Stimulated activated CD4-positive, alpha-beta T cell treated with anti-CD3 and anti-CD28 coated beads, Interleukin-15, amount 100 ng/mL, for 1 hour (primary cell): ENCODE measurements around the gene P2RX1.

Experiments used
- DNase-seq, 2 donors: peaks; one replicate each; pipeline ENCODE4 v3.0.0-alpha.2; 2020; ENCODE audit warnings: low read depth in 1 of 2, low spot score in 1 of 2

P2RX1 gene

DNA sequence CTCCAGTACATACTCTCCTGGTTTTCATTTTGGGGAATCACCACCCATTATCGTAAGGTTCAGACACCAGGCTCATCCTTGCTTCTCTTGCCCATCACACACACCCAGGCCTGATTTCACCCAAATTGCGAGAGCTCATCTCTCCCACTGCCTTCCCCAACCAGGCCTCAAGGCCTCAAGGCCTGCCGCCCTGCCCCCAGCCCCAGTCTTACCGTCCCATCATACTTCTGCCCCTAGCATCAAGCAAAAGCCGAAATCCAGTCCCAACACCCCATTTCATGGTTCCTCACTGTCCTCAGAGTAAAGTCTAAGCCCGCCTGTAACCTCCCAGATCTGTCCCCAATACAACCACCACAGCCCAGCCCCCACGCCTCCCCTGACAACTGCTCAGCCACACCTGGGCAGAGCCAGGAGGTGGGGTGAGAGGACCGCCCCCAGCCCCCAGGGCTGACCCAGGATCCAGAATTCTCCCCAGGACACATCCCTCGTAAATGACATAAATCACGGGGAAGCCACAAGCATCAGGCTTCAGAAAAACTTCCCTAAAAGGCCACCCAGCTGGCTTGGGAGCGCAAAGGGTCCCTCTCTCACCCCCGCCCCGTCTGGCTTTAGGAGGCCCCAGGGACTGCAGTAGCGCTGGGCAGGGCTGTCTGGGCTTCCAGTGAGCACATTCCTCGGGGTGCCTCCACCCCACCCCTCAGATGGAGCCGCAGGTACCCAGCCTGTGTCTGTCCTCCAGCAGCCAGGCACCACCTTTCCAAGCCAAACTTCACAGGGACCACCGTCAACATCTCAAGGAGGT is 9.6 kb upstream of the P2RX1 start:
- no peak for DNase-seq

DNA sequence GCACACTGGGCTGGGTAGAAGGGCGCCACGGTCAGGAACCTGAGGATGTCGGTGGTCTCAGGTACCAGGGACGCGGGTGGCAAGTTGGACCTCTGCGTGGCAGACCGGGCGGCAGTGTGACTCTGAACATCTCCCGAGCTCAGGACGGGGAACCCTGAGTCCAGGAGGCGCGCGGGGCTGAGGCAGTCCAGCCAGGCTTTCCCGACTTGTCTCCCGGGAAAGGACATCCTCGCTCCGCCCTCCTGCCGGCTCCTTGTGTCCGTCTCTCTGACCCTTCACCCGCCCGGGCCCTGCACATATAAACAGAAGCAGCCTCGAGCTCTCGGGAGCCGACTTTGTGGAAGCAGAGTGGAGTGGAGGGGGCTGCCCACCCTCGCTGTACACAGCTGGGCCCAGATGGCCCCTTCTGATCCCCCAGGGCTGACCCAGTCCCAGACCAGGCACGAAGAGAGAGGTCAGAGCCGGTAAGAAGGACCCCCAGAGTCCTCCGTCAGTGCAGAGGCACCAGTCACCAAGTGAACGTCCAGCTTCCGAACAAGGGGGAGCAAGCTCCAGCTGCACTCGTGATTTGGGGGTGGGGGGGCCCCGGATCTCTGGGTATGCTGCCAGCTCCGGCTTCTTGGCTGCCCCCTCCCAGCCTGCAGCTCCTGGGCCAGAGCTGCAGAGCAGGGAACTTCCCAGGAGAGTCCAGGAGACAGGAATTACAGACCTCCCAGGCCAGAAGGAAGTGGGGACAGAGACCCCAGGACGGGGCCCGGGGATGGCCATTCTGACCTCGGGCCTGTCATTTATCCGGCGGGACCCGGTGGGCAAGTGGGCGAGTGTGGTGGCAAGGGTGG is 8.5 kb upstream of the P2RX1 start:
- DNase-seq, result no peak

DNA sequence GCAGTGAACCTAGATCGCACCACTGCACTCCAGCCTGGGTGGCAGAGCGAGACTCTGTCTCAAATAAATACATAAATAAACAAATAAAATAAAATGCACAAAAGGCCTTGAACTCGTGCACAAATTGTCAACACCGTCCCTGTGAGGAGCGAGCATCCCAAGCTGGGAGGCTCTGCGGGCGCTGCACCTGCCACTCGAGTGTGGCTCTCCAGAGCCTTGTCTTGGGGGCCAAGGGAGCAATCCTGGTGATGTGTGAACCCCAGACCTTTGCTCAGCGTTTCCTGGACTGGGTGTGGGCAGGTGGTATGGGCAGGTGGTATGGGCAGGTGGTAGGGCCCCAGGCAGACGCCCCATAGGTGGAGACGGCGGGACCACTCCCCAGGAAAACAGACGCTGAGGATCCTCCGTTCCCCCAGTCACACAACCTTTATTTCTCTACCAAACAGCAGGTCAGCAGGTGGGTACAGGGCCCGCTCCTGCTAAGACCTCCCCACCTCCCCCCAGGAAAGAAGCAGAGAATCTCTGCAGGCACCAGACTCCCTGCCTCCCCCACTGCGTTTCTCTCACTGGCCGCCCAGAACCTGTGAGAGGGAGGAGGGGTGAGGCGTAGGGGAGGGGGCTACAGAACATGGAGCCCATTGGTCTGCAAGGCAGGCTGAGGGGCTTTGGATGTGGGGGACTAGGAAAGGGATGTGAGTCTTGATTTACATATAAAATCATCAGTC is 7.4 kb upstream of the P2RX1 start:
- DNase-seq, result no peak

DNA sequence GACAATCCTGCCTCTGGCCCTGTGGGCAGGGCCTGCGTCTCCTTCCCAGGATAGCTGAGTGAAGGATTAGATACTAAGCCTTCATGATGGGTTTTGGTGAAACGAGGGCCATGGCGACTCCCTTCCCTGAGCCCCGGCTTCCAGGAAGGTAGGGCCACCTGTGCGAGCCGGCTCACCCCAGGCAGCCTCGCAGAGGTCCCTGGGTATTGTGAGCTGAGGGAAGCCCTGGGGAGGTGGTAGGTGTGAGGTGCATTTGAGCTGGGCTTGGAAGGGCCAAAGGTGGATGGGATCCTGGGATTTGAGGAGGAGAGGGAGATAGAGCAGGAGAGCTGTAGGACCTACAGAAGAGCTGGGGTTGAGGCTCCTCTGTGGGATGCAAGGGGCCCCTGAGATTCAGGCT is 6.5 kb upstream of the P2RX1 start:
- DNase-seq, result no peak

DNA sequence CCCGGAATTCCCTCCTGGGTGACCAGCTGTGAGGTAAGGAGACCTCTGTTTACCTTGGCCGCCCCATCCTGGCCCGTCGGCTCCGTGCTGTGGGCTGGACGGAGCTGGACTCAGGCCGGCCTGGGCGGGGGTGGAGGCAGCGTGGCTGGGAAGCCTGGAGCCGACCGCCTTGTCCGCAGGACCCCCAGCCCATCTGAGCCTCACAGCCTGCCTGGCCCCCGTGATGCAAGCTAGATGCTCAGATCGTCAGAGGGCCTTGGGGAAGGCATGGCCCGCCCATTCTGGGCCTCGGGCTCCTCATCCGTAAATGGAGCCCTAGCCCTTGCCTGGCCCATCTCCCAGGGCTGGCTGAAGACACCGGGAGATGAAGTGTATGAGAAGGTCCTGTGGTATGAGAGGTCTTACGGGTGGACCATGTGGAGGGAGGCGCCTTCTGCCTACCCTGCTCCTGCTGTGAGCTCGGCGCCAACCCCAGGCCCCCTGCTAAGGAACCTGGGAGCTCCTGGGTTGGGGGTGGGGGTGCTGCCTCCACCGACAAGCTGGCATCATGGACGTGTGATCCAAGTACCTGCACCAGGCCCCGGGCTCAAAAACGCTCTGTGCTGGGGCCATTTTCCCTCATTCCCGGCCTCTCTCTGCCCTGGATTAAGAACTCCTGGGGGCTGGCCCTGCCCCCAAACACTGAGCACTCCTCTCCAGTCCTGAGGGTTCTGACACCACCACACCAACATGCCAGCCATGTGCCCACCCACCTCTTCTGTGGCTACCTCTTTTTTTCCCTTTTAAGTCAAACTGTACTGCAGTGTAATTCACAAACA is 5.4 kb upstream of the P2RX1 start:
- no peak for DNase-seq

DNA sequence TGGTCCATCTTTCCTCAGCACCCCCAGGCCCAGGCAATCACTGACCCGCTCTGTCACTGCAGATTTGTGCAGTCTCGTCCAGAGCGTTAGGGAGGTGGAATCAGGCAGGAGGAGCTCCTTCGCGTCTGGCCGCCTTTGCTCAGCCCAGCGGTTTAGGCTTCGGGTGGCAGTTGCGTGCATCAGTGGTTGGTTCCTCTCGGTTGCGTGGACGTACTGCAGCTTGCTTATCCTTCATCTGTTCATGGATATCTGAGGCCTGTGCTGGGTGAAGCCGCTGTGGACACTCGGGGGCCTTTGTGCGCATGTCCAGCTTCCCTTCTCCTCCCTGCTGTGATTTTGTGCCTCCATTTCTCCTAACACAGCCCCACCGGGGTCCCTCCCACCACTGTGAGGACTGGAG is 4.7 kb upstream of the P2RX1 start:
- no peak for DNase-seq

DNA sequence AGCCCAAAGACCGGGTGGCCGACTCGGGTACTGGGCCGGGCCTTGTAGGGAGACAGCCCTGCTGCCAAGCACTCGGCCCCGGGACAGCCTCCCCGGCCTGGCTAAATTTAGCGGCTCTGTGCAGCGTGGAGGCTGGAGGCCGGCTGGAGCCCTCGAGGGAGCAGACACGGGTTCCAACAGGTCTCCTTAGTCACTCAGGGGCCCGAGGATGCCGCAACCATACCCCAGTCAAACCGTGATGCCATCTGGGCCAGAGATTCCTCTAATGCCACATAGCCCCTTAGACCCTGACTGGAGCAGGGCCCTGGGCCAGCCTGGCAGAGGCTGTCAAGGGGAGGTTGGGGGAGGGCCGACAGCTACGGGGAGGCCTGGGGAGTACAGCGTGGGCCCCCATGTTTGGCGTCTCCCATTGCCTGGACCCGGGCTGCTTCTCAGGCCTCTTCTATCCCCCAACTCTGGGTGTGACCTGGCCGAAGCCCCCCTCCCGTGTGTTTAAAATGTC is 2.9 kb upstream of the P2RX1 start:
- no peak for DNase-seq

DNA sequence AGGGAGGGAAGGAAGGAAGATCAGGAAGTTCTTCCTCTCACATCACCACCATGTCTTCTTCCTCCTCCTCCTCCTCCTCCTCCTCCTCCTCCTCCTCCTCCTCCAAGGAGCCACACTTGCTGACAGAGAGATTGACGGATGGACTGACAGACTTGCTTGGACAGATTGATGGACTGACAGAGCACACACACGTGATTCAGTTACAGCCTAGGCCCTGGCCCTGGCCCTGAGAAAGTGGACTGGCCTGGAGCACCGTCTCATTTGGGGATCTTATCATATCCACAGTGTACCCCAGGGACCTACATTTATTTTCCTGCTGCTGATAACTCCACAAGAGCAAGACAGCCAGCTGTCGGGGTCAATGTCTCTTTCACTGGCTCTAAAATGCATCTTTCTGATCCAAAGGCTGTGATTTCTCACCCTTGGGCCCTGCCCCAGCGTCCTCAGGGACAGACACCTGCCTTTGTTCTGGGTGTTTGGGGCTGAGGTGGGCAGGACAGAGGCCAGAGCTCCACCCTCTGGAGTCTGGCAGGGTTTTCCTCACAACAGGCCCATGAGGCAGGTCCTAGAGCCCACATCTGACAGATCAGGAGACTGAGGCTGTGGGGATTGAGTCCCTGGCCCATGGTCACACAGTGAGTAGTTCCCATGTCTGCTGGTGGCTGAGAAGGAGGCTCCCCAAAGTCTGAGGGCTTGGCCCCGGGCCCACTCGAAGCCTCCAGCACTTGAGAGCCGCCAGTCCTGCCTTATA is 2.3 kb upstream of the P2RX1 start:
- no peak for DNase-seq

DNA sequence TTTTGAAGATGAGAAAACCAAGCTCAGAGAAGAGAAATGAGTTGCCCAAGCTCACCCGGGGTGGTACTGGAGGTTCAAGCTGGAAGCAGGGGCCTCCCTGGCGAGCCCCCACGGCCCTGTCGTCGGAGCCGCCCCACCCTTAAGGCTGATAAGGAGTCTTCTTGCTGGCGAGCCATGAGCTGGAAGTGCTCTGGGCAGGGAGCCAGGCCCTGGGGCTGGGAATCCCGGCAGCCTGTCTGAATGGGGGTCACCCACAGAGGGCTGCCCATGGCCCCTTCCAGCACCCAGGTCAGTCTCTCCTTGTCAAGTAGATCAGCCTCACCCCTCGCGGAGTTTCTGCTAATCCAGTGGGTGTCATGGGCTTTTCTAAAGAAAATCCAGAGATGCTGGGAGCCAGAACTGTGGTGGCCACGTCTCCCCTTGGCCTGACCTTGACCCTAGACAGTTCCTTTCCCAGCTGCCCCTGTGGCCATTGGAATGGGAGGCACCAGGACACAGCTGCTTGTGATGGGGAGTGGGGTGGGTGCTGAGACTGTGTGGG is 1.2 kb upstream of the P2RX1 start:
- DNase-seq, result no peak

DNA sequence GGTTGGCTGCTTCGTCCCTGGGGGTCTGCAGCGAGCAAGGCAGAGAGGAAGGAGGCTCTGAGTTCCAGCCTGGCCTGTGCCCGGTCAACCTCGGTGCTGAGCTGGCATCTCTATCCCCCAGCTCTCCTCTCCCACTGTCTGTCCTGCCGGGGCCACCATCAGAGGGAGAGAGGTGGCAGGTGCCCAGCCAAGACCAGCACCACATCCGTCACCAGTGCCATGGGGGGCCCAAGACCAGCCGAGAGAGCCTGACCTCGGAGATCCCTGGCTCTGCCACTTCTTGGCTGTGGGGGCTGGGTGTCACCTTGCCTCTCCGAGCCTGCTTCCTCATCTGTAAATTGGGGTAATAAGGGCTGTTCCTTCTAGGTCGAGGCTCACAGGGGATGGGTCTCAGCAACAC is 560 bp upstream of the P2RX1 start:
- DNase-seq, result no peak

DNA sequence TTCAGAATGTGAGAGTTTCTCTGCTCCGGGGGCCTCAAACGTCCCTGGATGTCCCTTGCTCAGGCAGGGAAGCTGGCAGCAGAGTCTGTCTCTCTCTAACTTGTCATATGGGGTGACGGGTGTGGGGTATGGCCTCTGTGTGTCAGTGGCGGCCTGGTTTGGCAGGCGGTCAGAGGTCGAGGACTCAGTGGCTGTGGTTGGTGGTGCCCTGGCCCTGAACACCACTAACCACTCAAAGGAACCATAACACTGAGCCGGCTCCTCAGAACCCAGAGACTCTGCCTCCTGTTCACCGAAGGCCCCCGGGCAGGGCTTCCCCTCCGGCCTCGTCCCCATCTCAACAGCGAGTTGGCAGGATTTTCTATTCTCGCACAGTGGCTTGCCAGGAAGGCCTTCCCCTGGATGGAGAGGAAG is 677 bp downstream of the P2RX1 start:
- no peak for DNase-seq

DNA sequence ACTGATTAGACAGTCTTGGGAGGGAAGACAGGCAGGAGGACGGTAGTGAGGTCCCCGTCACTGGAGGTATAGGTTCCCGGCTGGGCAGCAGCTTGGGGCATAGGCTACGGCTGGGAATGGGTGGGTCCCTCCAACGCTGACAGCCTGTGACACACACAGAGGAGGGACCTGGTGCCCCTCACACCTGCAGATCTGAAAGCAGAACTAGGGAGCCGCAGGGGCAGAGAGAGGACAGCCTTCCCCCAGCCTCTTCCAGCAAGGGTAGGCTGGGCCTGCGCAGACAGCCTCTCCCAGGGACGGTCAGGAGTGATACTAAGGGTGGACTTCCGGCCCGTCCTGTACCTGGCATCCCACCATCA is 2.0 kb downstream of the P2RX1 start:
- no peak for DNase-seq

DNA sequence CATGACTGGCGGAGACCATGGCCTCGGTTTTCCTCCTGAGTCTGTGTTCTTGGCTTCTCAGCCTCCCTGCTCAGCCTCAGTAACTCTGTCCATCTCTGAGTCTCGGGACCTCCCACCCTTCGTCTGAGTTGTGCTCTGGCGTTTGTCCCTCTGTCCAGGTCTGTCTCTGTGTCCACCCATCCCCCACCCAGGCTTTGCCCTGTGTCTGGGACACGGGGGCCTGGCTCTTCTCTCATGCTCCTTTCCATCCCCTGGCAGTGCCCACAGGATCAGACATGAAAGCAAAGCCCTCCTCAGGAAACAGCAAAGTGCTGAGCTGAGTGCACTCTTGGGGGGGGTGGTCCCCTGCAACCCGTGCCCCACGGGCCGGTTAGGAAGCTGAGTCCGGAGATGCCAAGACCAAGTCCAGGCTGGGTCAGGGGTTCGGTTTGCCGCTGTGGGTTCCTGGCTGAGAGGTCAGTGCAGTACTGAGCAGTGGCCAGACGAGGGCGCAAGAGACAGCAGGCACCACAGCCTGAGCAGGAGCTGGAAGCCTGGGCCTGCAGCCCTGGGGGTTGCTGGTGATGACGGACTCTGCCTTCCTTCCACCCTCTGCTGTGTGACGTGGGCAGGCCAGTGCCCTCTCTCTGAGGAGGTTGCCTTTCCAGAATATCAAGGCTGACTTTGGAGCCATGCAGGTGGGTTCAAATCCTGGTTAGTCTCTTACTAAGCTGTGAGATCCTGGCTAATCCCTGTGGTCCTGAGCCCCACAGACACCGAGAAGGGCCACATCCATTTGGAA is 2.5 kb downstream of the P2RX1 start:
- DNase-seq, result peak; percentile 57 to 70

DNA sequence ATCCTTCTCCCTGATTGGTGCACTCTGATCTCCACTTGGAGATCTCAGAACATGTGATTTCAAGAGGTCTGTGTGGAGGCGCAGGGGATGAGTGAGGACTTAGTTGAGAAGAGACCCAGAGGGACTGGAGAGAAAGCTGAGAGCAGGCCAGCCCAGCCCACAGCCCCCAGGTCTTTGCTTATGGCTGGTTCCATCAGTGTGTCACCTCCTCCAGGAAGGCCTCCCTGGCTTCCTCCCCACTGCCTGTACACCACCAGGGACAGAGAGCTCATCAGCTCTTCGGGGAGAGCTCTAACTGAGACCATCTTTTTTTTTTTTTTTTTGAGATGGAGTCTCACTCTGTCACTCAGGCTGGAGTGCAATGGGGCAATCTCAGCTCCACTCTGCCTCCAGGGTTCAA is 3.4 kb downstream of the P2RX1 start:
- DNase-seq, result no peak

DNA sequence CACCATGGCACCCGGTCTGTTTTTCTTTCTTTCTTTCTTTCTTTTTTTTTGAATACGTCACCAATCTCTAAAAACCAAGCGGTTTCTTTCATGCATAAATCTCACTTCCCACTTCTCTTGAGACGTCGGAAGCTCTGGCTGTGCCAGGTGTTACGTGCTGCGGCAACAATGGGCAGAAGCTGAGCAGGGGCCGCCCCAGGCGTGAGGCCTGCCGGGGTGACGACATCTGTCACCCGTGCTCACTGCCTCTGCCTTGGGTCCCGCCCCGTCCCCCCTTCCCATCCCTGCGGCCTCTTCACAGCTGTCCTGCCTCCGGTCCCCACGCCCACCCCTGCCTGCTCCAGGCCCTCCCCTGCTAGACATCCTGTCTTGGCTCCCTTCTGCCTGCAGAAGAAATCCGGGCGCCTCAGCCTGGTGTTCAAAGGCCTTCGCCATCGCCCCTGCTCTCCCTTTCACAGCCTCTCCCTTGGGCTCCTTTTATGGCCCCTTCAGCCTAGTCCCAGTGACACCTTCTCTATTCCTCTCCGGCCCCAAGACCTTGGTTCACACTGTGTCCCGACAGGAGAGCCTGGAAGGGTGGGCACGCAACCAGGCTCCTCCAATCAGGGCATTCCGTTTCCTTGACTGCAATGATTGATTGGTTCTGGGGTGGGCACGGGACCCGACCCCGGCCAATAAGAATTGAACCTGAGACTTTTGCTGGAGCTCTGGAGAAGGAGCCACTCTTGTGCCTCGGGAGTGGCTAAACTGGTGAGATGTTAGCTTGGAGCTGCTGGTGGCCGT is 4.8 kb downstream of the P2RX1 start:
- DNase-seq, result peak; percentile 25 to 46

DNA sequence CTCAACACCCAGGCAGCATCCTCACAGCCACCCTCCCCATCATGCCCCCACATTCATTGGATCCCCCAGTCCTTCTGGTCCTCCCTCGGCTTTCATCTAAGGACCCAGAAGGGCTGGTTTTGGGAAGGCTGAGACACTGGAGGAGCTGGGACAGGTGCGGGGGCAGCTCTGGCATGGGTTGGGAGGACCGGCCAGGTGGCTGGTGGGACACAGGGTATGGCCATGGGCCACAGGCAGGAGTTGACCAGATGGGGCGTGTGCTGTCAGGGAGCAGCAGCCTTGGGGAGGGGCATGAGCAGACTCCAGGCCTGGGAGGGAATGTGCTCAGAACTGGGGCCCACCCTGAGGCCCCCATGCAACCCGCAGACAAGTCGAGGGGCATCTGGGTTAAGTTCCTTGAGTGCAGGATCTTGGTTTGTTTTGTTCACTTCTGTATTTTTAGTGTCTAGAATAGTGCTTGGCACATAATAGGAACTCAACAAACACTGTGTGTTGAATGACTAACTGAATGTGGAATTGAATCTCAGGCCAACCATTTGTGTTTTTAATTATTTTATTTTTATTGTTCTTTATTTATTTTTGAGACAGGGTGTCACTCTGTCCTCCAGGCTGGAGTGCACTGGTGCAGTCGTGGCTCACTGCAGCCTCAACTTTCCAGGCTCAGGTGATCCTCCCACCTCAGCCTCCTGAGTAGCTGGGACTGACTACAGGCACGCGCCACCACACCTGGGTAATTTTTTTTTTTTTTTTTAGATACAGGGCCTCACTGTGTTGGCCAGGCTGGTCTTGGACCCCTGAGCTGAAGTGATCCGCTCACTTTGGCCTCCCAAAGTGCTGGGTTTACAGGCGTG is 5.6 kb downstream of the P2RX1 start:
- no peak for DNase-seq

DNA sequence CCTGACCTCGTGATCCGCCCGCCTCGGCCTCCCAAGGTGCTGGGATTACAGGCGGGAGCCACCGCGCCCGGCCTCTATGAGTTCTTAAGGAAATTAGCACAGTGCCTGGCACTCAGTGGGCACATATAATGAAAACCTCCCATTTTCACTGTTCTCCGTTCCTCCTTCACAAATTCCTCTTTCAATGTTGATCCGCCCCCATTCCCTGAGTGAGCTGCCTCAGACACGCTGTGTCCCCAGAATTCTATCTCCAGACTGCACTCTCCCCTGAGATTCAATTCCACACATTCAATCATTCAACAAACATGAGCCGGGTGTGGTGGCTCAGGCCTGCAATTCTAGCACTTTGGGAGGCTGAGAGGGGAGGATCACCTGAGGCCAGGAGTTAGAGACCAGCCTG is 7.0 kb downstream of the P2RX1 start:
- no peak for DNase-seq
